HT1080 (cell line): Measurements from ENCODE around the gene TBC1D3B. TPM values are rescaled to one million over a fixed set of nuclear protein-coding genes. Genes with fewer than 3 reads are reported as not detected.
"Not testable (repeated sequence)": the region's sequence is repeated elsewhere in the genome, so short reads cannot be mapped to it uniquely, and the experiment has no call there.

Experiments used
- DNase-seq: peaks from one replicate; pipeline ENCODE4 v3.0.0-alpha.2; 2015; ENCODE audit warnings: low read depth
- total RNA-seq: library from RNA; depleted of rRNA; stranded (reverse); fragments of >200 nt; shearing (Covaris generic); gene quantifications from 2 replicates; pipeline ENCODE4 v1.2.3, GENCODE V29; 2014

TBC1D3B gene
- total RNA-seq, 1 experiment from 2014 or later, result not detected

GRCh38 chr17:36182176-36183000 lies 6.0 kb upstream of the TBC1D3B start:
- DNase-seq, result no peak

- not testable (repeated sequence) for DNase-seq
Measured at GRCh38 chr17:36181446-36182175, 5.2 kb upstream of the TBC1D3B start.

- DNase-seq, result not testable (repeated sequence)
Measured at GRCh38 chr17:36168836-36169235, 7.6 kb downstream of the TBC1D3B start.

- DNase-seq, result no peak
Measured at GRCh38 chr17:36153895-36154610, 22.4 kb downstream of the TBC1D3B start.

- no peak for DNase-seq
Measured at GRCh38 chr17:36152639-36153120, 23.8 kb downstream of the TBC1D3B start.

GRCh38 chr17:36151891-36152638 lies 24.4 kb downstream of the TBC1D3B start:
- DNase-seq, result no peak

- peak; percentile 64 for DNase-seq
Measured at GRCh38 chr17:36149296-36149820, 27.1 kb downstream of the TBC1D3B start.

GRCh38 chr17:36148559-36149295 lies 27.7 kb downstream of the TBC1D3B start:
- peak; percentile 65 for DNase-seq

- DNase-seq, result no peak
Measured at GRCh38 chr17:36147601-36148000, 28.8 kb downstream of the TBC1D3B start.

- DNase-seq, result no peak
Measured at GRCh38 chr17:36144981-36145729, 31.3 kb downstream of the TBC1D3B start.

GRCh38 chr17:36144014-36144413 lies 32.4 kb downstream of the TBC1D3B start:
- DNase-seq, result no peak

- no peak for DNase-seq
Measured at GRCh38 chr17:36142806-36143205, 33.6 kb downstream of the TBC1D3B start.

GRCh38 chr17:36142235-36142634 lies 34.2 kb downstream of the TBC1D3B start:
- no peak for DNase-seq

- DNase-seq, result no peak
Measured at GRCh38 chr17:36136439-36136838, 40.0 kb downstream of the TBC1D3B start.

- no peak for DNase-seq
Measured at GRCh38 chr17:36136036-36136435, 40.4 kb downstream of the TBC1D3B start.

- no peak for DNase-seq
Measured at GRCh38 chr17:36135465-36135864, 41.0 kb downstream of the TBC1D3B start.

- no peak for DNase-seq
Measured at GRCh38 chr17:36133602-36134236, 42.7 kb downstream of the TBC1D3B start.

- no peak for DNase-seq
Measured at GRCh38 chr17:36132421-36132831, 44.0 kb downstream of the TBC1D3B start.

GRCh38 chr17:36131931-36132330 lies 44.5 kb downstream of the TBC1D3B start:
- DNase-seq, result no peak
